NCI-H526 (cell line): ENCODE results near the gene C1orf50.
"Not testable (repeated sequence)": the region's sequence is repeated elsewhere in the genome, so short reads cannot be mapped to it uniquely, and the experiment has no call there.

Experiments
- DNase-seq, 2 experiments: peaks; one replicate each; lab custom pipeline; 2025; lab: John Stamatoyannopoulos, UW

C1orf50 gene

DNA sequence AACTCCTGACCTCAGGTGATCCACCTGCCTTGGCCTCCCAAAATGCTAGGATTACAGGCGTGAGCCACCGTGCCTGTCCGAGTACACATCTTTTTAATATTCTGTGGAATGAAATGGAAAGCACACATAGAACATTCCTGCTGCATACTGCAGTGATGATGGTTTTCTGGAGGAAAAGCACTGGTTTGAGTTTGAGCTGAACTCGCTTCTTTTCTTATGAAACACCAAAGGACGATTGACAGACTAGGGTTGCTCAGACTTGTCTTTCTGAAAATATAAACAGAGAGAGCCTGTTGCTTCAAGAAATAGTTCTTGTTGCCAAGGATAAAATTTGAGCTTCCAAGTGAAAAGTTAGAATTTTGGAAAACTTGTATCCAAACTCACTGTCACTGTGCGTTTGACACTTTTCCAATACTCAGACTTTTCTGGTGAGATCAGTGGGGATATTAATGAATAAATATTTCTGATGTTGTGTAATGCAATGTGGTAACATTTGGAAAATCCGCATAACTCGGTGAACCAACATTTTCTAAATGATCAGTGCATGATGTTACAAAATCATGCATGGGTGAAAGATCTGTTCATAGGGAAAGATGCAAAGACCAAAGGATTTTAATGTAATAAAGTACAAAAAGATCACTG is 34.9 kb downstream of the C1orf50 start:
- no peak for DNase-seq

GRCh38 chr1:42806171-42806570 is 39.1 kb downstream of the C1orf50 start:
- DNase-seq, result no peak

DNA sequence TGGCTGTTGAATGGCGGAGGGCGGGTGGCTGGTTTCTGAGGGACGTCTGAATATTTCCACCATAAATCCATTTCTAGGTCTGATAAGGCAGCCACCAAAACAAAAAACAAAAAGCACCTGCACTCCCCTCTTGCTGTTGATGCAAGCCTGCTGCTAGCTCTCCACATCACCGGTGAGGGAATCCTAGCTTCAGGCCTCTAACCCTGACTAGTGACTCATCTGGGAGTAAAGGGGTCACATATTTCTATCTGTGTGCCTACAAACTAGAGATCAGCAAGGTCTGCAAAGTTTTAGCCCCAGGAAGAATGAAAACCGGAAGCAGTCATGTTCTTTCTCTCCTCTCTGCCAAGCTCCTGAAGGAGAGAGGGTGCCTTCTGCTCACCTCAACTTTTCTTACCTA is 39.5 kb downstream of the C1orf50 start:
- DNase-seq, result no peak

- DNase-seq, result no peak
Measured at GRCh38 chr1:42807056-42807668, 40.1 kb downstream of the C1orf50 start.

- not testable (repeated sequence) for DNase-seq
Measured at GRCh38 chr1:42814815-42815214, 47.8 kb downstream of the C1orf50 start.

- peak in 1 of 2 experiments; percentile 80 for DNase-seq
Measured at GRCh38 chr1:42815941-42816584, 49.0 kb downstream of the C1orf50 start.

GRCh38 chr1:42816585-42817439 is 49.8 kb downstream of the C1orf50 start, which contains the start of the genes ERMAP and SVBP:
Gene ERMAP, plus strand, starts transcription at chr1:42817122. Its CDS starts 13,327 bp downstream, at chr1:42830449.
Gene SVBP, minus strand, starts transcription at chr1:42817397. Its CDS starts 853 bp downstream, at chr1:42816544.
- peak; percentile 93 to 98 for DNase-seq

DNA sequence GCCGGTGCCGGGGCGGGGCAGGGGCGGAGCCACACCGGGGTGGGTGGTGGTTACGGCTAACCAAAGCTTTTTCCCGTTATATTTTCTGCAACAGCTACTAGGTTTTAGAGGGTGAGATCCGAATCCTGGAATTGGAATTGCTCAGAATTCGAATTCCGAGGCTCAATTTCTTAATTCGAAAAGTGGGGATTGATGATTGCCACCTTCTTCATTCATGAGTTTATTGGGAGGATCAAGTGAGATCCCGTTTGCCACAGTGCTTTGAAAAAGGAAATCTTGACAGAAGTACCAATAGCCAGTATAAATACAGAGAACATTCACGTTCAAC is 50.4 kb downstream of the C1orf50 start:
- DNase-seq, result no peak

DNA sequence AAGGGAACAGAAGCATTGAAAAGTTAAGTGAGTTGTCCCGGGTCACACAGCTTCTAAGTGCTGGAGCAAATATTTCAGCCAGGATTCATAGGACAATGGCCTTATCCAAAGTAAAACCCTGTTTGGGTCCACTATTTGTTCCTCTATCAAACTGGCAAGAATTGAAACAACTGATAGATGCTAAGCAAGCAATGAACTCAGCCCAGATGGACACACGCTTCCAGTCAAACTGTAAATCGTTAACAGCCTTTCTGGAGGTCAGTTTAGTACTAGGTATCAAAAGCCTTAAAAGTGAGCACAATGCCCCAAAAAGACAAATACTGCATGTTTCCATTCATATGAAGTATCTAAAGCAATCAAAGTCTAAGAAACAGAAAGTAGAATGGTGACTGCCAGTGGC is 50.9 kb downstream of the C1orf50 start:
- no peak for DNase-seq

GRCh38 chr1:42820813-42821212 is 53.8 kb downstream of the C1orf50 start:
- no peak for DNase-seq

GRCh38 chr1:42821690-42822089 is 54.6 kb downstream of the C1orf50 start:
- DNase-seq, result no peak

DNA sequence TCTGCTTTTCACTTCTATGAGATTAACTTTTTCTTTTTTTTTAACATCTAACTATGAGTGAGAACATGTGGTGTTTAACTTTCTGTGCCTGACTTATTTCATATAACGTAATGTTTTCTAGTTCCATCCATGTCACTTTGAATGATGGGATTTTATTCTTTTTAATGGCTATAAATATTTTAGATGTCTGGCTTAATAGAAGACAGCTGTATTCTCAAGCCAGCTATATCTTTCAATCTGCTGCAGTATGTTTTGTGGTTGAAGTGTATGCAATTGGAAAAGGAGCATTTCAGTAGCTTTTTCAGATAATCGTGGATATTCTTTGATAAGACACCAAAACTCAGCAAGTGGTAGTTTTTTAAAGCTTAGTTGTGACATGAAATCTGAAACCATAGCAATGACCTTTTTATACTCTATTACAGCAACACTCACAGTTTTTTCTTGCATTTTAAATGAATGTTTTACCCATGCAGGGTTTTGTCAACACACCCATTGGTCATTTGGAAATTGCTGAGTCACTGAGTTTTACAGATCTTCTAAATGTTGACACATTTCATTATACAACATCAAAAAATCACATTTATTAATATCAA is 55.8 kb downstream of the C1orf50 start:
- DNase-seq, result no peak

DNA sequence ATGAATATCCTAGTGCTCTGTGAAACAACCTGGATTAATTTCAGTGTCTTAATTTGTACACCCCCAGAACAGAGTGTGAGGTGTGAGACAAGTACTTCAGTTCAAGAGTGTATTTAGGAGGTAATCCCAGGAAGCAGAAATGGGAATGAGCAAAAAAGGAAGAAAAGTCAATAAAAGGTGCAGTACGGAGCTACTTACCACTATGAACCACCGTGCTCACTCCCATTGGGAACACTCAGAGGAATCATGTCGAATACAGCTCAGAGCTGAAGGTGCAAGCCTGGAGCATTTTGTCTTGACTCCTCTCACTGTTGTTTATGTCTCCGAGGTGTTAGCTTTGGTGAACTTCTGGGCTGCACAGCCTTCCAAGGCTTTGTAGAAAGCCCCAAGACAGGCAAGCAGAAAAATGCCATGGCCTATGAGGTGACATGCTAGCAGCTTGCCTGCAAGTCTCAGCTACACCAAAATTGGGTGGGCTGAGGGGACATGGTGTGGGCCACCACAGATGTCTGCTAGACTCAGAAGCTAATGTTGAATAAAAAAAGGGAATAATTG is 57.5 kb downstream of the C1orf50 start:
- no peak for DNase-seq

- no peak for DNase-seq
Measured at GRCh38 chr1:42825036-42825851, 58.2 kb downstream of the C1orf50 start.
